ENCODE measurements around the gene PARP16. TPM values are rescaled to one million over a fixed set of nuclear protein-coding genes. Genes with fewer than 3 reads are reported as not detected.

PARP16 gene
- total RNA-seq, 1 donor from 2014 or later, result 12.4 TPM

DNA sequence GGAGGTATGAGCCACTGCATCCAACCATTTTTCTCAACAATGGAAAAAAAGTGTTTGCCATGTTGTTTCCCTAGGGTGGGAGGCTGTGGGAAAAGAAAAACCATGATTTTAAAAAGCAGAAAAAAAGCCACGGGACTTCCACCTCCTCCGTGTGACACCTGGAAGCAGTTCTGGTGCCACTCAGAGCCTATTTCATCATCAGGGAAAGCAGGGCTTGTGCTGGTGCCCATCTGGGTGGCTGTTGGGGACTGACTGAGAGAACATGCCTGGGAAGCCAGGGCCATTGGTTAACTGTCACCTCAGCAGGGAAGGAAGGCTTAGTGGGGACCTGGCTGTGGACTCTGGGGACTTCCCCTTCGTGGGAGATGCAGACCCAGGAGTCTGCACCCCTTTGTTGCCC is 25.1 kb upstream of the PARP16 start:
- DNase-seq (ENCODE audit: low spot score), result no peak

DNA sequence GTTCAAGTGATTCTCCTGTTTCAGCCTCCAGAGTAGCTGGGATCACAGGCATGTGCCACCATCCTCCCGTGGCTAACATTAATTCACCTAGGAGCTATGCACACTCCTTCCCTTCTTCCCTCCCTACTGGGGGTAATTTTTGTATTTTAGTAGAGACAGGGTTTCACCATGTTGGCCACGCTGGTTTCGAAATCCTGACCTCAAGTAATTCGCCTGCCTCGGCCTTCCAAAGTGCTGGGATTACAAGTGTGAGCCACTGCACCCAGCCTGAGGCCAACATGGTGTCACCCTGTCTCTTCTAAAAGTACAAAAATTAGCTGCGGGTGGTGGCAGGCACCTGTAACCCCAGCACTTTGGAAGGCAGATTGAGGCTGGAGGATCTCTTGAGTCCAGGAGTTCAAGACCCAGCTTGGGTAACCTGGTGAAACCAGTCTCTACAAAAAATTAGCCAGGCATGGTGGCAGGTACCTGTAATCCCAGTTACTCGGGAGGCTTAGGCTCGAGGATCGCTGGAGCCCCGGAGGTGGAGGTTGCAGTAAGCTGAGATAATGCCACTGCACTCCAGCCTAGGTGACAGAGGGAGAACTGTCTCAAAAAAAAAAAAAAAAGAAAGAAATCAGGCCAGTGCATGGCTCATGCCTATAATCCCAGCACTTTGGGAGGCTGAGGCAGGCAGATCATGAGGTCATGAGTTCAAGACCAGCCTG is 23.9 kb upstream of the PARP16 start:
- no peak for DNase-seq (ENCODE audit: low spot score)

DNA sequence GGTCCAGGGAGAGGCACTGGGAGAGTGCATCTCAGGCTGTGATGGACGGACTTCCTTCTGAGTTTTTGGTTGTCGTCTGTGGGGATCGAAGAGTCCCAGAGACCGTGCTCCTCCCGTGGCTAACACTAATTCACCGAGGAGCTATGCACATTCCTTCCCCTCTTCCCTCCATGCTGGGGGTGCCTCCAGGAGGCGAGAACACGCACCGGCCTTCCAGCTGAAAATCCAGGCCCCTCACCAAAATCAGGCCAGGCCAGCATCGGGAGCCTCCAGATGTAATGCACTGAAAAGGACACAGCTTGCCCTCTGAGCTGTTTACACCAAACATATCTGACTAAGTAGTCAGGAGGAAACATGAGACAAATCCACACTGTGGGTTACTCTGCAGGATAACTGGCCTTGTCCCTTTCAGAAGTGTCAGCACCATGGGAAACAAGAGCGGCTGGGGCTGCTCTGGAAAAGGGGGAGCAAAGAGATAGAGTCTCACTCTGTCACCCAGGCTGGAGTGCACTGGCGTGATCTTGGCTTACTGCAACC is 23.3 kb upstream of the PARP16 start:
- DNase-seq (ENCODE audit: low spot score), result no peak

DNA sequence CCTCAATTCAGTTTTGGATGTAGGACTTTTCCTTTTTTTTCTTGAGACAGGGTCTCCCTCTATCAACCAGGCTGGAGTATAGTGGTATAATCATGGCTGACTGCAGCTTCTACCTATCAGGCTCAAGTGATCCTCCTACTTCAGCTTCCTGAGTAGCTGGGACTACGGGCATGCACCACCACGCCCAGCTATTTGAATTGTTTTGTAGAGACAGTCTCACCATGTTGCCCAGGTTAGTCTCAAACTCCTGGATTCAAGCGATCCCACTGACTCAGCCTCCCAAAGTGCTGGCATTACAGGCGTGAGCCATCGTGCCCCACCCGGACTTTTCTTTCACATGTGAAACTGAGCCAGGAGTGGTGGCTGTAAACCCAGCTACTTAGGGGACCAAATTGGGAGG is 21.3 kb upstream of the PARP16 start:
- DNase-seq (ENCODE audit: low spot score), result no peak

DNA sequence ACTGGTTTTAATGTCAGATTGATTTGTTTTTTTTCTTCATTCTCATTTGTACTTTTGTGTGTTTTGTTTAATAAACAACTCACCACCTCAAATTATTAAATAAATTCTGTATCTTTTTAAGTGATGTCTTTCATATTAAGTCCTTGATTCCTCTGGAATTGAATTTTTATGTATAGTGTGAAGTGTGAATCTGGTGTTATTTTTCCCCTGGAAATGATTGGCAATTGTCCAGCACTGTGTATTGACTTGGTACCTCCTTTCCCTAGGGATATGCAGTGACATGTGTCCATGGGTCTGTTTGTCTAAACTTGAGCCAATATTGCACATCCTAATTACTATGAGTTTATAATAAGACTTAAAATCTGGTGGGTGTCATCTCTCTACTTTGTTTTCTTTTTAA is 19.9 kb upstream of the PARP16 start:
- DNase-seq (ENCODE audit: low spot score), result no peak

DNA sequence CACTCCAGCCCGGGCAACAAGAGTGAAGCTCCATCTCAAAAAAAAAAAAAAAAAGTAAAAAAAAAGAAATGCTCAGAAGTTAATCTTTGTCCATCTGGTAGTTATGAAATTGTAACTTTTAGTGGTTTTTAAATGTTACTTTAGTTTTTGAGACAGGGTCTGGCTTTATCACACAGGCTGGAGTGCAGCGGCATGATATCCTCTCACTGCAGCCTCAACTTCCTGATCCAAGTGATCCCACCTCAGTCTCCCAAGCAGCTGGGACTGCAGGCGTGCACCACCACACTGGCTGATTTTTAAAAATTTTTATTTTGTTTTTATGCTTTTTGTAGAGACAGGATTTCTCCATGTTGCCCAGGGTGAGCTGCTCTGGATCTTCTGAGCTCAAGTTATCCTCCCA is 19.1 kb upstream of the PARP16 start:
- no peak for DNase-seq (ENCODE audit: low spot score)

DNA sequence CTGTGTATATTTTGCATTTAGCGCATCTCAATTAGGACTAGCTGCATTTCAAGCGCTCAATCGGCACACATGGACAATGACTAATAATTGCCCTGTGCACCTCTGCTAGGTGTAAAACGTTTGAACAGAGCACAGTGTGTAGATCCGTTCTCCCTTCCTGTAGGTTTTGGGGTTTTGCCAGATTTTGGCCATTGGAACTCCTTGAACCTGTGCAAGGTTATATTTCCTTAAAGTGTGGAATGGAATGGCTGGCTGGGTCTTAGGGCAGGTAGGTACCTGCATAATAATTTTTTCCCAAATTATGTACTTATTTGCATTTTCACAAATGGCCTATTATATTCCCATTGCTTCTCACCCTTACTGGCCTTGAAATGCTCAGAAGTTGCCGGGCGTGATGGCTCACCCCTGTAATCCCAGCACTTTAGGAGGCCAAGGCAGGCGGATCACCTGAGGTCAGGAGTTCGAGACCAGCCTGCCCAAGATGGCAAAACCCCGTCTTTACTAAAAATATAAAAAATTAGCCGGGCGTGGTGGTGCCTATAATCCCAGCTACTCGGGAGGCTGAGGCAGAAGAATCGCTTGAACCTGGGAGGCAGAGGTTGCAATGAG is 18.6 kb upstream of the PARP16 start:
- no peak for DNase-seq (ENCODE audit: low spot score)

DNA sequence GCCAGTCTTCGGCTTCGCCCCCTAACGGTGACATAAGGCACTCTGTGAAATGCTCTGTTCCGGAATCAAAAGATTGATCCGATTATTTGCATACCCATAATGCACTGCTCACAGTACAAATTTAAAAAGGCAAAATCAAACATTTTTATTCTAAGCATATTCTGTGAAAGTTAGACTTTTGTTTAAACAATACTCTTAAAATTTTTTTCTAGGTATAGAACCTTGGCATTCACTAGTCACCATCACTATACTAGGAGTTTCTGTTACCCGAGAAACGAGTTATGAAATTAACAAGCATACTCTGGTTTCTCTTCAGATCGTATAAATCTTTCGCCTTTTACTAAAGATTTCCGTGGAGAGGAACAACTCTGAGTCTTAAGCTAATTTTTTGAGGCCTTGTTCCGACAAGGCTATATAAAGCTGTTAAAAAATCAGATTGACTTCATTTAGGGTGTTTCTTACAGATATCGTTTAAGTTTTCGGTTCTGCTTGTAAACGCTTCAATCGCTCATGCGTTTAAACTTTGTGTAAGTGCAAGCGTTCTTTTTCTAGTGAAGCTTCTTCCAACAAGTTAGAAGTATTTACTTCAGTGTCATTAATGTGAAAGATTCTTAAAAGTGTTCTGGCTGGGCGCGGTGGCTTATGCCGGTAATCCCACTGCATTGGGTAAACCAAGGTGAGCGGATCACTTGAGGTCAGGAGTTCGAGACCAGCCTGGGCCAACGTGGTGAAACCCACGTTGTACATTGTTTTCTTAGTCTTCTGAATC is 17.9 kb upstream of the PARP16 start, which contains the start of gene RNU5B-1:
Gene RNU5B-1 (plus strand): TSS at position 297 of the 769 bp plus-strand sequence.
- DNase-seq (ENCODE audit: low spot score), result peak; percentile 84

DNA sequence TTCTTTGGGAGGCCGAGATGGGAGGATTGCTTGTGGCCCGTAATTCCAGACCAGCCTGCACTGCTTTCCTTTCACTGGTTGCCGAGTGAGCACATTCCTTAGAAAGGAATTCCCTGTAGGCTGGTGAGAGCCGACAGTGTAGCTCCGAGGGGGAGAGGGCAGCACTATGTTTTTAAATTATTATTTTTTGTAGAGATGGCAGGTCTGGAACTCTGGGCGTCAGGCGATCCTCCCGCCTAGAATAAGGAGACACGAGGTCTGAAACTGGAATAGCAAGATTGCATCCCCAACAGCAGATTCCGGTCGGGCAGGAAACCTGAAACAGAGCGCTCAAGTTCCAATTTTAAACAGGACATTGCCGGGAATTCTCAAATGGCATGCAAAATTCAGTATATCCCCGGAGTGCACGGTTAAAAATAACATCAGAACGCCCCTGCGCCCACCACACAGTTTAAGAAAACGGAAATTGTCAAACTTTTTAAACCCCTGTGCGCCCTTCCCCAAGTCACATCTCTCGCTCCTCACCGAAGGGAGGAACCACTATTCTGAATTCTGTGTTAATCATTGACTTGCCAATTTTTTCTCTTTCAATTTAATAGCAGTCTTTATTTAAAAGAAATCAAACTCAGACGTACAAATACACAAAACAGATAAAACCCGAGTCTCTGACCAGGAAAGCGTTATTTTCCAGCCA is 17.2 kb upstream of the PARP16 start:
- DNase-seq (ENCODE audit: low spot score), result peak; percentile 58

DNA sequence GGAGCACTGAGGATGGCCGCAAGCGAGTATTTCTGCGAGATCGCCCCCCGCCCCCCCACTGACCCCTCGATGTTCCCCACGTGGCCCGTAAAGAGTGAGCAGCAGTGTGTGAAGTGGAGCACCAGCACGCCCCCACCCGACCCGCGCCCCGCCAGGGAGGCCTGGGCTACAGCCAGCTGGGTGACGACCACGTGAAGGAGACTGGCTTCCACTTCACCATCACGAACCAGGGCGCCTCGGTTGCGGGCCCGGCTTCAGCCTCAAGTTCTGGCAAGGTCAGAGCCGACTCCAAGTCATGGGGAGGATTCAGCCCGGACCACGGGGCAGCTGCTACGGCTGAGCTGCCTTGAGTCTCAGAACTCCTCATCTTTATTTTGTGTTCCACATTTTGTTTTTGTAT is 15.4 kb upstream of the PARP16 start:
- DNase-seq (ENCODE audit: low spot score), result no peak

DNA sequence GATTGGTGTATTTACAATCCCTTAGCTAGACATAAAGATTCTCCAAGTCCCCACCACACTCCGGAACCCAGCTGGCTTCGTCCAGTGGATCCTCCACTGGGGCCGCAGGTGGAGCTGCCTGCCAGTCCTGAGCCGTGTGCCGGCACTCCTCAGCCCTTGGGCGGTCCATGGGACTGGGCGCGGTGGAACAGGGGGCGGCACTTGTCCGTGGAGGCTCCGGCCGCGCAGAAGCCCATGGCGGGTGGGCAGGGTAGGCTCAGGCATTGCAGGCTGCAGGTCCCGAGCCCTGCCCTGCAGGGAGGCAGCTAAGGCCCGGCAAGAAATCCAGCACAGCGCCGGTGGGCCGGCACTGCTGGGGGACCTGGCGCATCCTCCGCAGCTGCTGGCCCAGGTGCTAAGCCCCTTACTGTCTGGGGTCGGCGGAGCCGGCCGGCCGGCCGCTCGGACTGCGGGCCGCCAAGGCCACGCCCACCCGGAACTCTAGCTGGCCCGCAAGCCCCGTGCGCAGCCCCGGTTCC is 14.3 kb upstream of the PARP16 start:
- no peak for DNase-seq (ENCODE audit: low spot score)

DNA sequence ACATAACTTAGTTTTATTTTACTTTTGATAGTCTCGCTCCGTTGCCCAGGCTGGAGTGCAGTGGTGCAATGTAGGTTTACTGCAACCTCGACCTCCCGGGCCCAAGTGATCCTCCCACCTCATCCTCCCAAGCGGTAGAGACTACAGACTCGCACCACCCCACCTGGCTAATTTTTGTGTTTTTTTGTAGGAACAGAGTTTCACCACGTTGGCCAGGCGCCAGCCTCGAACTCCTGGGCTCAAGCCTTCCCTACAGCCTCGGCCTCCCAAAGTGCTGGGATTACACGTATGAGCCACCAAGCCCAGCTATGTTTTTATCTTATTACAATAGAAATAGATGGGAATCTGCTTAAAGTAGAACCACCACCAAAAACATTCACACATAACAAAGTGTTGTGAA is 12.0 kb upstream of the PARP16 start:
- DNase-seq (ENCODE audit: low spot score), result no peak

DNA sequence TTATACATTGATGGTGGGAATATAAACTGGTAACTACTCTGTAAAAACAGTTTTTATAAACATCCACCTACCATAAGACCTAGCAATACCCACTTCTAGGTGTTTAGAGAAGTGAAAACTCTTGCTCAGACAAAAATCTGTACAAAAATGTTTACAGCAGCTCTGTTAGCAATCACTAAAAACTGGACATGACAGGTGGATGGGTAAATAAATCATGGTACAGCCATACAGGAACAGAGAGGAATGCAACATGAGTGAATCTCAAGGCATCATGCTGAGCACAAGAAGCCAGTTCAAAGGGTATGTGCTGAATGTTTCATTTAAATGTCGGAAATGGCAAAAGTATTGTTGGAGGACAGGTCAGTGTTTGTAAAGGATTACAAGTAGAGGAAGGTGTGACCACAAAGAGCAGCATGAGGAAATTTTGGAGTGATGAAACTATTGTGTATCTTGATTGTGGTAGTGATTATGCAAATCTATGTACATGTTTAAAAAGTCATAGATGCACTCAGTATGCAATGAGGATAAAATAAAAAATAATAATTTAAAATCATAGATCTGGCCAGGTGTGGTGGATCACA is 6.3 kb upstream of the PARP16 start:
- no peak for DNase-seq (ENCODE audit: low spot score)

DNA sequence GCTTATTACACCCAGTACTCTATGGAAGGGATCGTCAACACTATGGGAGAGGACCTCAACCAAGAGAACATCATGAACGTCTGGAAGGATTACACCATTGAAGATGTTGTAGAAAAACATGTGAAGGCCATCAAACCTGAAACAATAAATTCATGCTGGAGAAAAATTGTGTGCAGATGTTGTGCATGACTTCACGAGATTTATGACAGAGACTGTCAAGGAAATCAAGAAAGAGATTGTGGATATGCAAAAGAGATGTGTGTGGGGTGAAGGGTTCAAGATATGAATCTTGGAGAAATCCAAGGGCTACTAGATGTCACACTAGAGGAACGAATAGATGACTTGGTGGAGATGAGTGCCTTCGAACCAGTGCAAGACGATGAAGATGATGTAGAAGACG is 3.5 kb upstream of the PARP16 start:
- no peak for DNase-seq (ENCODE audit: low spot score)

DNA sequence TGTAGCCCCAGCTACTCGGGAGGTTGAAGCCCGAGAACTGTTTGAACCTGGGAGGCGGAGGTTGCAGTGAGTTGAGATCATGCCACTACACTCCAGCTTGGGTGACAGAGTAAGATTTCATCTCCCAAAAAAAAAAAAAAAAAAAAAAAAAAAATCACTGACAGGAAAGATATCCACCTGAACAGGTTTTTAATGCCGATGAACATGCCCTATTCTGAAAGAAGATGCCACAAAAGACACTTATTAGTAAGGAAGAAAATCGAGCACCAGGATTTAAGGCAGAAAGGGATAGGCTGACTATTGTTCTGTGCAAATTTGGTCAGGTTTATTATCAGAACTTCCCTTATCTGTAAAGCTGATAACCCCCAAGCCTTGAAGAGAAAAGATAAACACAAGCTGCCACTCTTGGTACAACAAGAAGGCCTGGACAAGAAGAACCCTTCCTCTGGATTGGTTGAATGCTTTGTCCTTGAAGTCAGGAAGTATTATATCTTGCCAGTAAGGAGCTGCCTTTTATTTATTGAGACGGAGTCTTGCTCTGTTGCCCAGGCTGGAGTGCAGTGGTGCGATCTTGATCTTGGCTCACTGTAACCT is 2.7 kb upstream of the PARP16 start:
- DNase-seq (ENCODE audit: low spot score), result no peak

DNA sequence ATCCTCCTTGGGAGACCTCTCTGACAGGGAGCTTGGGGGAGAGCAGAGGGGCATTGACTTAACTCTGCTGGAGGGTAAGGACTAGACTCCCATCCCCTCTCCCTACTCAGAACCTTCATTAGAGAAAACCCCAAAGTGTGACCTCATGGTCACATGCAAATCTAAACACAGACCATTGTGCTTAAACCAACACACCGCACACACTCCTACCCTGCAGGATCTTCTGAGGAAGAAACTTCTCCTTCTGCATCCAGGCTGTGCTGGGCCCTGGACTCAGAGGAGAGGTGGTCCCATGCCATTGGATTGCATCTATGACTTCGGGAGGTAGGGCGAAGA is 805 bp upstream of the PARP16 start:
- no peak for DNase-seq (ENCODE audit: low spot score)

DNA sequence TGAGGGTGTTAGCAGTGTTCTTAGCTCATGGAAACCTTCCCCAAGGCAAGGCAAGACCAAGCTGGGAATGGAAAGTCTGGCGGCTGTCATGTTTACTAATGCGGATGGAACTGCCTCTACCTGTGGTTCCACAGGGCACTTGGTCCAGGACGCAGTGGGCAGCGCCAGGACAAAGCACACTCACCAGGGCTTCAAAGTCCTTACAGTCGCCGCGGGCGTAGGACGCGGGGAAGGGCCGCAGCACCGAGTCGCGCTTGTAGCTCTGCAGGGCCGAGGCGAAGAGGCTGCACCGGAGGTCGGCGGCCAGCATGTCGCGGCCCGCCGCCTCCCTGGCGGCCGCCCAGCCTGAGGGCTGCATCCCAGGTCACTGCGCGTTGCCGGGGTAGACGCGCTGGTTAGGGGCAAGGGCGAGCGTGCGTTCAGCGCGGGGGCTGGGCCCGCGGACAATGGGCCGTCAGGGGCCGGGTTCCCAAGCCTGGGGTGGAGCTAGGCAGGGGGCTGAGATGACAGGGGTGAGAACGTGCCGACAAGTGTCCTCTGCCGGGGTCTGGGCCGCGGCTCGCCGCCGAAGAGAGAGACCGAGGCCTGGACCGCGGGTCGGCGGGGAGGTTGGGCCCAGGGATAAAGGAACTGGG is 497 bp downstream of the PARP16 start:
- peak; percentile 26 for DNase-seq (ENCODE audit: low spot score)

DNA sequence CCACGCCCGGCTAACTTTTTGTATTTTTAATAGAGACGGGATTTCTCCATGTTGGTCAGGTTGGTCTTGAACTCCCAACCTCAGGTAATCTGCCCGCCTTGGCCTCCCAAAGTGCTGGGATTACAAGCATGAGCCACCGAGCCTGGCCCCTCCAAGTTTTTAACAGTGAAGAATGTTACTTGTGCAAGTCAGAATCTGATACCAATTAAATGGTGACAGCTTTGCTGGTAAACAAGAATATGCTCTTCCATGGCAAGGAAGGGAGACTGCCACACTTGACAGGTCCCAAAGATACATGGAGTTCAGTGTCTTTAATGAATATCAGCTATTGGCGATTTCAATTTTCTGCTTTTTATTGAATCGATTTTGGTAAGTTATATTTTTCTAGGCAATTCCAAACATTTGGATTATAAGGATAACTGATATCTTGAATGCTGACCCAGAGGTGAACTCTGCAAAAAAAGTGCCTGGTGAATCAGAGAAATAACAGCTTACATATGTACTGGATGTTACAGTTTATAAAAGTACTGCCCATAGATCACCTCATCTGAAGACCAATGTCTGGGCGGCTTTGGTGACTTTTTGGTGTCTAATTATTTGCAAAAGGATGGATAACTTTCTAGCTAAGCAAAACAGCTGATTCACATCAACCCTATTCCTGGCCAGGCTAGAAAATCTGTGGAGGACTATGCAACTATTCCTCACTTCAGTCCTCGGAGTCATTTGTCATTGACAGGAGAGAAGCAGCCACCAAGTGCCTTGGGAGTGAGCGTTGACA is 1.2 kb downstream of the PARP16 start:
- DNase-seq (ENCODE audit: low spot score), result no peak

DNA sequence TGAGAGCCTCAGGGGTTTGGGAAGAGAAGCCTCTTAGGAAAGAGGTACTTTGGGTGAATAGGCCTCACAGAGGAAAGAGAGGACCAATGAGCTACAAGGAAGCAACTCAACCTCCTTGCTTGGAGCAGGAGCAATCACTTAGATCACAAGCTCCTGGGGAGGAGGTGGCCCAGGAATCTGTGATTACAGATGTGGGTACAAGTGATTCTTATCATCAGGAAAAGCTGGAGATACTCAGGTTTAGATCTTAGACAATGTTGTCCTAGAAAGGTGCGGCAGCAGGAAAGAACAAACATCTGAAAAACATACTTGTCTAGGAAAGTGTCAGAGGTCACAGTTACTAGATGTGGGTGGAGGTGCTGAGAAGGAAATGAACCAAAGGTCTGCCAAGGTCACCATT is 8.2 kb downstream of the PARP16 start:
- no peak for DNase-seq (ENCODE audit: low spot score)

DNA sequence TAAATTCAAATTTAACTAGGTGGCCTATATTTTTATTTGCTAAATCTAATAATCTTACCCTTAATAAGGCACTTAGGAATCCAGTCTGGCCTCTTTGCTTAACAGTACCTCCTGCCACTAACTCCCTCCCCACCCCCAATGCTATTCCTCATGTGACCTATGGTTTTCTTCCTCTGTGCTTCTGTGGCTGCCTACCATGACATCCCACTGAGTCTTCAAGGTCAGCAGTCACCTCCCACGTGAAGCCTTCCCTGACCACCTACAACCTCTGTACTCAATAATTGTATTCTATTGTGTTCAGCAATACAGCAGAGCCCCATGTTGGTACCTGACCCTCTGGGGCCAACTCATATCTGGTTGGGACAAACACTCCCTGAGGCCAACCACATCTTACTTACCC is 9.7 kb downstream of the PARP16 start:
- no peak for DNase-seq (ENCODE audit: low spot score)

Data from mucosa of gallbladder (tissue), 1 donor.